Tibial nerve (tissue), 4 donors: ENCODE measurements around the gene TANC1. TPM values are rescaled to one million over a fixed set of nuclear protein-coding genes. Genes with fewer than 3 reads are reported as not detected.
"Not testable (repeated sequence)": the region's sequence is repeated elsewhere in the genome, so short reads cannot be mapped to it uniquely, and the experiment has no call there.

Experiments used
- DNase-seq, 2 donors: peaks; one replicate each; pipeline ENCODE4 v3.0.0-alpha.2; 2019; ENCODE audit warnings: low spot score in 2 of 2
- H3K27ac ChIP-seq, 4 donors: fragments of 200-600 bp; sonication (generic) in 3 of 4; one replicate each; pipeline ENCODE4 v1.5.1; 2017 to 2019; ENCODE audit warnings: mild to moderate bottlenecking in 1 of 4
- H3K27me3 ChIP-seq, 2 donors: fragments of 200-600 bp; sonication (generic) in 1 of 2; one replicate each; pipeline versions ENCODE4 v1.5.1 to v1.6.0; 2017 to 2019
- H3K36me3 ChIP-seq, 3 donors: fragments of 200-600 bp; sonication (generic); one replicate each; pipeline ENCODE4 v1.5.1; 2018 to 2019
- H3K4me1 ChIP-seq, 4 donors: fragments of 200-600 bp; sonication (generic) in 3 of 4; one replicate each; pipeline ENCODE4 v1.5.1; 2017 to 2019
- H3K4me3 ChIP-seq, 4 donors: fragments of 200-600 bp; sonication (generic) in 3 of 4; one replicate each; pipeline ENCODE4 v1.5.1; 2017 to 2019; ENCODE audit warnings: mild to moderate bottlenecking in 1 of 4, moderate library complexity in 1 of 4
- H3K9me3 ChIP-seq, 4 donors: fragments of 200-600 bp; sonication (generic) in 3 of 4; one replicate each; pipeline ENCODE4 v1.5.1; 2017 to 2019
- EP300 ChIP-seq, 2 donors: sonication (generic); formaldehyde crosslinking; IDR thresholded peaks; one replicate each; pipeline ENCODE4 v1.6.1; 2017; ENCODE audit warnings: antibody characterized with exemption in 2 of 2, mild to moderate bottlenecking in 1 of 2
- POLR2A ChIP-seq, 2 donors: fragments of 450-650 bp; IDR thresholded peaks; one replicate each; pipeline ENCODE4 v1.6.1; 2017; ENCODE audit warnings: antibody characterized with exemption in 2 of 2, mild to moderate bottlenecking in 2 of 2, moderate library complexity in 2 of 2
- WGBS, 2 donors: methylation state at CpG; one replicate each; pipeline ENCODE4 v1.1.5; 2018; 5-methylcytosine and 5-hydroxymethylcytosine counted together
- total RNA-seq, 4 donors: library from RNA; depleted of rRNA; stranded (reverse); fragments of >200 nt; gene quantifications; one replicate each; pipeline ENCODE4 v1.1.0, GENCODE V29; 2016
- TF ChIP-seq, protein P1 (sequence below), 5 experiments: fragments of 200-600 bp in 3 of 5; fragments of 450-650 bp in 2 of 5; sonication (generic) in 3 of 5; IDR thresholded peaks; one replicate each; pipeline ENCODE4 v1.5.1; 2016 to 2019; ENCODE audit warnings: antibody characterized with exemption in 5 of 5, mild to moderate bottlenecking in 3 of 5, moderate library complexity in 2 of 5

Gene TANC1
- total RNA-seq, 4 donors from 2014 or later, result 43.5 to 66.3 (median 57.6) TPM

DNA sequence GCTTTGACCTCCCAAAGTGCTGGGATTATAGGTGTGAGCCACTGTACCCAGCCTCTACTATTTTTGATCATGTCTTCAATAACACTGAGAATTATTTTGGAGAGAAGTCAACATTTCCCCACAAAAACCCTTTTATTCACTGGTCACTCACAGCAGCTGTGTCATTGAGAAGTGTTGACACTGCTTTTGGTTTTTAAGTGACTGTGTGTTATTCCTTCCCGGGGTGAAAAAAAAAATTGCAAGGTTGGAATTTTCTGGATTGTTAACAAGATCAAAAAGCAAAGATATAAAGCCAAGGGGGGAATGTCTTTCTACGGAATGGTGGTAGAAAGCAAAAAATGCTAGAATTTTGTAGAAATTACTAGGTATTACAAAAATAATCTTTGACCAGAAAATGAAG, 61.5 kb downstream of the TANC1 start:
- Histone ChIP-seq H3K27me3 (no peaks in the 10 kb centered on the region), H3K36me3 (no peaks in the 10 kb centered on the region), H3K9me3 (no peaks in the 10 kb centered on the region), H3K27ac (peak overlapping the region in 2 of 4 donors; percentile 57 to 70), H3K4me1 (peaks cover 0 to 71% (median 31%) of the 10 kb centered on the region in 4 donors), H3K4me3 (no peak overlapping the region)
- TF ChIP-seq POLR2A (IDR thresholded peaks at IDR 0.05) (no peak), EP300 (IDR thresholded peaks at IDR 0.05) (no peak)
- 24 to 38% methylated on average over 2 of the region's 2 CpGs for WGBS, 2 donors
- DNase-seq, result no peak

DNA sequence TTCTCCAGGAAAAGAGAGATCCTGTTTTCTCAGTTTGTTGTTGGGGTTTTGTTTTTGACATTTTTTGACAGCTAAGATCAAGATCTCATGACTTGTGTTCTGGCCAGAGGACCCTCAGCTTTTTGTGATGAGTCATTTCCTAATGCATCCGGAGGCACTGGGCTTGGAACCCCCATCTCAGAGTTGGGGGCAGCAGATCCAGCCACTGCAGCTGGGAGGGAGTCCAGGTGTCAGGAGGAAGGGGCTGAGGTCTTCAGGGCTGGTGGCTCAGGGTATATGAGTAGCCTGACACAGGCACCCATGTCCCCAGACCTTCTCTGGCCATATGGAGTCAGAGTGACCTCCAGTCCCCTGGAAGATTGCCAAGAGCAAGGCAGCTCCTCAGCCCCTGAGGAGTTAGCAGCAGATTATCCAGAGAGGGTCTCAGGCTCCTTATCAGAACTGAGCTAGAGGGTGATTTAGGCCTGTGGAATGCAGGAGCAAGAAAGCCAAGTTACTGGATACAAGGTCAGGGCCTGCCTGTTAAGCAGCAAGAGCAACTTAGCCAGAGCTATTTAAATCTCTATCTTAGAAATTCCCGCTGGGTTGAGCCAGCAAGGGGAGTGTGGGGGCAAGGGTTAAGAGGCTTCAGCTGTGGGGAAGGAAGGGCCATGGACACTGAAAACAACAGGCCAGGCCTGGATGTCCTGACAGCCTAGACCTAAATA, 62.4 kb downstream of the TANC1 start:
- no peaks in the 10 kb centered on the region for H3K36me3 ChIP-seq
- no peaks in the 10 kb centered on the region for H3K27me3 ChIP-seq
- peak in 1 of 2 donors; percentile 53 for TF ChIP-seq EP300 (IDR thresholded peaks at IDR 0.05)
- TF ChIP-seq POLR2A (IDR thresholded peaks at IDR 0.05), result no peak
- TF ChIP-seq, protein P1, sequence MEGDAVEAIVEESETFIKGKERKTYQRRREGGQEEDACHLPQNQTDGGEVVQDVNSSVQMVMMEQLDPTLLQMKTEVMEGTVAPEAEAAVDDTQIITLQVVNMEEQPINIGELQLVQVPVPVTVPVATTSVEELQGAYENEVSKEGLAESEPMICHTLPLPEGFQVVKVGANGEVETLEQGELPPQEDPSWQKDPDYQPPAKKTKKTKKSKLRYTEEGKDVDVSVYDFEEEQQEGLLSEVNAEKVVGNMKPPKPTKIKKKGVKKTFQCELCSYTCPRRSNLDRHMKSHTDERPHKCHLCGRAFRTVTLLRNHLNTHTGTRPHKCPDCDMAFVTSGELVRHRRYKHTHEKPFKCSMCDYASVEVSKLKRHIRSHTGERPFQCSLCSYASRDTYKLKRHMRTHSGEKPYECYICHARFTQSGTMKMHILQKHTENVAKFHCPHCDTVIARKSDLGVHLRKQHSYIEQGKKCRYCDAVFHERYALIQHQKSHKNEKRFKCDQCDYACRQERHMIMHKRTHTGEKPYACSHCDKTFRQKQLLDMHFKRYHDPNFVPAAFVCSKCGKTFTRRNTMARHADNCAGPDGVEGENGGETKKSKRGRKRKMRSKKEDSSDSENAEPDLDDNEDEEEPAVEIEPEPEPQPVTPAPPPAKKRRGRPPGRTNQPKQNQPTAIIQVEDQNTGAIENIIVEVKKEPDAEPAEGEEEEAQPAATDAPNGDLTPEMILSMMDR (IDR thresholded peaks at IDR 0.05), result no peak
- peaks cover 0 to 73% (median 34%) of the 10 kb centered on the region in 4 donors for H3K4me1 ChIP-seq
- 0 to 24% methylated on average over 2 of the region's 2 CpGs for whole genome bisulfite sequencing, 2 donors
- H3K27ac ChIP-seq, result peak overlapping the region in 2 of 4 donors; percentile 57 to 70
- H3K9me3 ChIP-seq, result no peaks in the 10 kb centered on the region
- peak; percentile 28 to 36 for DNase-seq
- no peak overlapping the region for H3K4me3 ChIP-seq

DNA sequence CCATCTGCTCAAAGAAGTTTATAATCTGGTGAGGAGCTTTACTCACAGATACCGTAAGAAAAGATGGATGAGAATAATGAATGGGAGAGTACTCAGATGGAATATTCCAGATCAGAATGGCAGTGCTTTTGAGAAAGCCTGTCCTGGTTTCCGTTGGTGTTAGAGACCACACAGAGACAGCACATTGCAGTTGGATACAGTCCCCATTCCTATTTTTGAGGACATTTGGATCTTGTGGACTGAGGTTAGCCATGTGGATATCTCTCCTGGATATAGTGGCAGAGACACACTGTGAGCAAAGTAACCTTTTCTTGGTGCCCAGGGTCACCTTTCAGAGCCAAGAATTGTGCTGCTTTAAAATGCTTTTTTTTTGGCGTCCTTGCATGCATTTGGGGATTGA, 63.7 kb downstream of the TANC1 start:
- Histone ChIP-seq H3K27ac (peak overlapping the region in 2 of 4 donors; percentile 41 to 57), H3K4me3 (no peak overlapping the region), H3K4me1 (peaks cover 0 to 68% (median 32%) of the 10 kb centered on the region in 4 donors), H3K36me3 (no peaks in the 10 kb centered on the region), H3K9me3 (no peaks in the 10 kb centered on the region), H3K27me3 (no peaks in the 10 kb centered on the region)
- no peak for TF ChIP-seq EP300 (IDR thresholded peaks at IDR 0.05)
- 34 to 48% methylated on average over 3 of the region's 3 CpGs for WGBS, 2 donors
- DNase-seq, result no peak

DNA sequence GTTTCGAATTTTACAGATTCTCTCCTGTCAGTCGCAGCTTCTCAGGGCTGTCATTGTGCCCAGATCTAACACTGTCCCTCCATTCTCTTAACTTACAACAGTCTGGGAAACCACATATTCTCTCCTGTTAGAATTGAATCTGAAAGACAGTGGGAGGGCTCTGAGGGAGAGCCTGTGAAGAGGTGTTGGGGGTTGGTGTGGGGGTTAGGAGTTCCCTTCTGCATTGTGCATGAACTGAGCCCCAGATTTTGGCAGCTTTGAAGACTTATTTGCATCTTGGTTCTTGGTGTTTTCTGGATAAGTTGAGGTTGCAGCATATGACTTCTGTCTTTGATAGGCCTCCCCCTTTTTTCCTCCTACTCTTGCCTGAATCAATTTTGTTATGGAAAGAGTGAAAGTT, 64.1 kb downstream of the TANC1 start:
- Histone ChIP-seq H3K36me3 (no peaks in the 10 kb centered on the region), H3K27me3 (no peaks in the 10 kb centered on the region), H3K4me1 (peaks cover 0 to 68% (median 32%) of the 10 kb centered on the region in 4 donors), H3K4me3 (no peak overlapping the region), H3K9me3 (peaks cover 0 to 4% (median 0%) of the 10 kb centered on the region in 4 donors), H3K27ac (peak overlapping the region in 2 of 4 donors; percentile 41 to 57)
- 46 to 62% methylated on average over 2 of the region's 2 CpGs for WGBS, 2 donors
- DNase-seq, result no peak
- TF ChIP-seq, protein P1 (IDR thresholded peaks at IDR 0.05), result no peak
- TF ChIP-seq POLR2A (IDR thresholded peaks at IDR 0.05) (no peak), EP300 (IDR thresholded peaks at IDR 0.05) (no peak)

DNA sequence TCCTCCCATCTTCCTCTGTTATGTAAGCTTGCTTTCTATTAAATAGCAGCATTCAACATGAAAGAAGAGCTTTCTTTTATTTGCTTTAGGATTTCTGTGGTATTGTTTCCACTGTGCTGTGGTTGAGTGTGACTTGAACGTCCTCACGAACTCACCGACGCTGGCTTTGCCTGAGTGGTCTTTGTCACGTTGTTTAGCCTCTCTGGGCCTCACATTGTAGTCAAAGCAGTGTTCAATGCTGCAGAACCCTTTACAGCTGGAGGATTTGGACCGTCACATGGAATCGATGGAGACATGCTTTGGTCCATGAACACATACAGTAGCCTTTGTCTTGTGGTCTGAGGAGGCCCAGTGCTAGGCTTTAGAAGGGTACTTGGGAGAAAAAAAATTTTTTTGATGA, 66.3 kb downstream of the TANC1 start:
- WGBS, 2 donors, result 49 to 50% methylated on average over 7 of the region's 7 CpGs
- peaks cover 0 to 61% (median 32%) of the 10 kb centered on the region in 4 donors for H3K4me1 ChIP-seq
- H3K27me3 ChIP-seq, result no peaks in the 10 kb centered on the region
- H3K36me3 ChIP-seq, result no peaks in the 10 kb centered on the region
- no peak overlapping the region for H3K4me3 ChIP-seq
- peak overlapping the region in 2 of 4 donors; percentile 22 to 26 for H3K27ac ChIP-seq
- no peak for DNase-seq
- TF ChIP-seq, protein P1 (IDR thresholded peaks at IDR 0.05), result no peak
- TF ChIP-seq POLR2A (IDR thresholded peaks at IDR 0.05) (no peak), EP300 (IDR thresholded peaks at IDR 0.05) (no peak)
- peaks cover 0 to 5% (median 0%) of the 10 kb centered on the region in 4 donors for H3K9me3 ChIP-seq

DNA sequence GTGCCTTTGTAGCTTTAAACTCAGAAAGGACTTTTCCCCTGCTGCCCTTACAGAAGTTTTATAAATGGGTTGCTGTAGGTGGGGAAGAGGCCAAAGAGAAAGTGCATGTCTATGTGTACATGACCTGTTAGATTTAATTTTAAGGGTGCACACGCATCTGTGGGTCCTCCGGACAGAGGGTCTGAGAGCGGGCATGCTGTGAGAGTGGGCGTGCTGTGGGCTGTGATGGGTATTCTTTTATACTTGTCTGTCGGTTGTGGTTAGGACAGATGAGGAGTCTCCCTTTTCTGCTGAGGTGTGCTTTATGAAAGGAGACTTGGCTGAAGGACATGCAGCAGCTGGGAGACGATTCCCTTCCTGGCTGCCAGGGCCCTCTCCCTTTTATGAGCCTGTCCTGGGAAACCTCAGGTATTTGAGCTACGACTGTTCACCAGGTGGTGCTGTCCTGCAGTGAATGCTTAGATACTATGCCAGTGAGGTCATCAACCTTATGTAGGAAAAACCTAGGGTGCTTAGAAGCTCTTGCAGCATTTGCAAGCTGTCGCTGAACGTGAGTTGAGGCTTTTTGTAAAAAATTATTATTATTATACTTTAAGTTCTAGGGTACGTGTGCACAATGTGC, 67.5 kb downstream of the TANC1 start:
- 71 to 83% methylated on average over 10 of the region's 10 CpGs for WGBS, 2 donors
- Histone ChIP-seq H3K4me1 (peaks cover 0 to 49% (median 24%) of the 10 kb centered on the region in 4 donors), H3K27ac (peak overlapping the region in 2 of 4 donors; percentile 31 to 56), H3K36me3 (peaks cover 0 to 1% (median 0%) of the 10 kb centered on the region in 3 donors), H3K4me3 (no peak overlapping the region), H3K9me3 (peaks cover 0 to 5% (median 0%) of the 10 kb centered on the region in 4 donors), H3K27me3 (no peaks in the 10 kb centered on the region)
- TF ChIP-seq, protein P1 (IDR thresholded peaks at IDR 0.05), result peak in 2 of 5 experiments; percentile 14 to 34
- no peak for TF ChIP-seq POLR2A (IDR thresholded peaks at IDR 0.05)
- no peak for DNase-seq

DNA sequence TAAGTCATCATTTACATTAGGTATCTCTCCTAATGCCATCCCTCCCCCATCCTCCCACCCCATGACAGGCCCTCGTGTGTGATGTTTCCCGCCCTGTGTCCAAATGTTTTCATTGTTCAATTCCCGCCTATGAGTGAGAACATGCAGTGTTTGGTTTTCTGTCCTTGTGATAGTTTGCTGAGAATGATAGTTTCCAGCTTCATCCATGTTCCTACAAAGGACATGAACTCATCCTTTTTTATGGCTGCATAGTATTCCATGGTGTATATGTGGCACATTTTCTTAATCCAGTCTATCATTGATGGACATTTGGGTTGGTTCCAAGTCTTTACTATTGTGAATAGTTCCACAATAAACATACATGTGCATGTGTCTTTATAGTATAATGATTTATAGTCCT, 68.0 kb downstream of the TANC1 start:
- 89 to 96% methylated on average over 3 of the region's 3 CpGs for WGBS, 2 donors

DNA sequence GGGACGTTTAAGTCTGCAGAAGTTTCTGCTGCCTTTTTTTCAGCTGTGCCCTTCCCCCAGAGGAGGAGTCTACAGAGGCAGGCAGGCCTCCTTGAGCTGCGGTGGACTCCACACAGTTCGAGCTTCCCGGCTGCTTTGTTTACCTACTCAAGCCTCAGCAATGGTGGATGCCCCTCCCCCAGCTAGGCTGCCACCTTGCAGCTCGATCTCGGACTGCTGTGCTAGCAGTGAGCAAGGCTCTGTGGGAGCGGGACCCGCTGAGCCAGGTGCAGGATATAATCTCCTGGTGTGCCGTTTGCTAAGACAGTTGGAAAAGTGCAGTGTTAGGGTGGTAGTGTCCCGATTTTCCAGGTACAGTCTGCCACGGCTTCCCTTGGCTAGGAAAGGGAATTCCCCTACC, 72.9 kb downstream of the TANC1 start:
- Histone ChIP-seq H3K36me3 (peaks cover 0 to 14% (median 0%) of the 10 kb centered on the region in 3 donors), H3K4me1 (peaks cover 0 to 26% (median 7%) of the 10 kb centered on the region in 4 donors), H3K9me3 (peaks cover 0 to 14% (median 0%) of the 10 kb centered on the region in 4 donors)
- H3K27me3 ChIP-seq, H3K27ac ChIP-seq, H3K4me3 ChIP-seq, DNase-seq: not testable (repeated sequence)
- 92 to 95% methylated on average over 11 of the region's 11 CpGs for WGBS, 2 donors

More for the DNA sequence above, 68.0 kb downstream of the TANC1 start:
- not testable (repeated sequence) for H3K27ac ChIP-seq, H3K36me3 ChIP-seq, H3K27me3 ChIP-seq, DNase-seq, H3K4me3 ChIP-seq, H3K9me3 ChIP-seq
- H3K4me1 ChIP-seq, result peaks cover 0 to 44% (median 19%) of the 10 kb centered on the region in 4 donors
